Keratinocyte (primary cell): ENCODE results near the gene GRAMD1B. TPM values are rescaled to one million over a fixed set of nuclear protein-coding genes. Genes with fewer than 3 reads are reported as not detected.

ENCODE experiments used
- DNase-seq: peaks from one replicate; pipeline ENCODE4 v3.0.0-alpha.2; 2011; ENCODE audit warnings: low read depth, missing footprints, low spot score
- FAIRE-seq: peaks from 2 replicates; lab custom pipeline; 2011; peaks lifted over from hg19 to GRCh38; lab: Jason Lieb, UNC
- H2AFZ ChIP-seq: 2 replicates; pipeline ENCODE4 v1.6.0; 2012; ENCODE audit warnings: low read length, control low read depth, inconsistent platforms; ENCODE audit not compliant: control insufficient read depth
- H3K27ac ChIP-seq: 2 replicates; pipeline ENCODE4 v1.5.1; 2011; ENCODE audit warnings: low read length; ENCODE audit not compliant: control insufficient read depth, insufficient read depth
- H3K27me3 ChIP-seq: 3 replicates; pipeline ENCODE4 v1.6.0; 2011; ENCODE audit warnings: low read length; ENCODE audit not compliant: control insufficient read depth, insufficient read depth; ENCODE audit errors: extremely low read depth
- H3K36me3 ChIP-seq, 2 experiments: 2 replicates in 1 of 2; 3 replicates in 1 of 2; pipeline ENCODE4 v1.5.1; 2011; ENCODE audit warnings: low read length in 2 of 2, mild to moderate bottlenecking in 1 of 2; ENCODE audit not compliant: control insufficient read depth in 2 of 2, insufficient read depth in 2 of 2; ENCODE audit errors: extremely low read depth in 1 of 2
- H3K4me1 ChIP-seq: 3 replicates; pipeline ENCODE4 v1.5.1; 2011; ENCODE audit warnings: low read length; ENCODE audit not compliant: control insufficient read depth, insufficient read depth; ENCODE audit errors: extremely low read depth
- H3K4me2 ChIP-seq: 3 replicates; pipeline ENCODE4 v1.6.0; 2011; ENCODE audit warnings: low read depth, low read length; ENCODE audit not compliant: control insufficient read depth, insufficient read depth; ENCODE audit errors: extremely low read depth
- H3K4me3 ChIP-seq, 3 experiments: fragments of 200-600 bp in 1 of 3; sonication (generic) in 1 of 3; 2 replicates in 2 of 3; 3 replicates in 1 of 3; pipeline ENCODE4 v1.5.1; 2011 to 2016; ENCODE audit warnings: low read length in 3 of 3, mild to moderate bottlenecking in 3 of 3, control low read depth in 2 of 3, inconsistent platforms in 1 of 3, low read depth in 1 of 3, mixed read lengths in 1 of 3, mixed run types in 1 of 3, moderate library complexity in 1 of 3; ENCODE audit not compliant: control insufficient read depth in 2 of 3, insufficient read depth in 2 of 3; ENCODE audit errors: extremely low read depth in 1 of 3
- H3K79me2 ChIP-seq: 2 replicates; pipeline ENCODE4 v1.6.0; 2012; ENCODE audit warnings: low read length; ENCODE audit not compliant: control insufficient read depth, insufficient read depth
- H3K9ac ChIP-seq: 3 replicates; pipeline ENCODE4 v1.6.0; 2011; ENCODE audit warnings: low read length; ENCODE audit not compliant: control insufficient read depth, insufficient read depth; ENCODE audit errors: extremely low read depth
- H3K9me1 ChIP-seq: 3 replicates; pipeline ENCODE4 v1.6.0; 2011; ENCODE audit warnings: low read length; ENCODE audit not compliant: control insufficient read depth, insufficient read depth; ENCODE audit errors: extremely low read depth
- H3K9me3 ChIP-seq: 2 replicates; pipeline ENCODE4 v1.5.1; 2012; ENCODE audit warnings: low read depth, low read length; ENCODE audit not compliant: control insufficient read depth
- H4K20me1 ChIP-seq: 3 replicates; pipeline ENCODE4 v1.6.0; 2011; ENCODE audit warnings: low read length; ENCODE audit not compliant: control insufficient read depth, insufficient read depth; ENCODE audit errors: extremely low read depth
- EZH2 ChIP-seq: IDR thresholded peaks from one replicate; pipeline ENCODE4 v1.6.1; 2012; ENCODE audit warnings: inconsistent platforms, mild to moderate bottlenecking, low read length, moderate library complexity
- dilution Hi-C: fragments of 300-500 bp; cut with MboI; formaldehyde crosslinking; loops from one replicate; pipeline ENCODE4 v1.7.0; 2020; ENCODE audit warnings: low sequenced_read_pairs; ENCODE audit not compliant: extremely low pct_ligation_motif_present
- polyA plus RNA-seq, 5 experiments: library from polyadenylated mRNA; depleted of rRNA in 3 of 5; stranded (reverse) in 3 of 5; stranded (forward) in 1 of 5; unstranded in 1 of 5; fragments of >200 nt; gene quantifications; 1 replicate in 1 of 5; 2 replicates in 3 of 5; 3 replicates in 1 of 5; pipeline versions ENCODE4 v1.2.1 to v1.2.3, GENCODE V29; 2011 to 2012; ENCODE audit warnings: missing spikeins in 2 of 5, low read depth in 1 of 5, low replicate concordance in 1 of 5
- TF ChIP-seq, protein P1 (sequence below), 3 experiments: IDR thresholded peaks in 1 of 3; conservative IDR thresholded peaks in 1 of 3; optimal IDR thresholded peaks in 1 of 3; 2 replicates in 2 of 3; 3 replicates in 1 of 3; pipeline versions ENCODE3 to v1.5.1; 2011; ENCODE audit warnings: low read length in 3 of 3, mild to moderate bottlenecking in 3 of 3, moderate library complexity in 2 of 3, control low read depth in 1 of 3, inconsistent platforms in 1 of 3; ENCODE audit not compliant: insufficient read depth in 2 of 3; ENCODE audit errors: extremely low read depth in 1 of 3

GRAMD1B gene
- polyA plus RNA-seq, 1 donor (not counting 4 experiments of a cell fraction or from before 2014, with no cell fraction given) = 0.04 TPM

- H3K4me3 ChIP-seq = no peak overlapping the region
- H3K4me1 ChIP-seq = no peaks in the 10 kb centered on the region
- H2AFZ ChIP-seq = no peak overlapping the region
- H3K9me3 ChIP-seq = no peaks in the 10 kb centered on the region
- peaks cover 11% of the 10 kb centered on the region for H3K27me3 ChIP-seq
- no peak for TF ChIP-seq EZH2
- TF ChIP-seq, protein P1, sequence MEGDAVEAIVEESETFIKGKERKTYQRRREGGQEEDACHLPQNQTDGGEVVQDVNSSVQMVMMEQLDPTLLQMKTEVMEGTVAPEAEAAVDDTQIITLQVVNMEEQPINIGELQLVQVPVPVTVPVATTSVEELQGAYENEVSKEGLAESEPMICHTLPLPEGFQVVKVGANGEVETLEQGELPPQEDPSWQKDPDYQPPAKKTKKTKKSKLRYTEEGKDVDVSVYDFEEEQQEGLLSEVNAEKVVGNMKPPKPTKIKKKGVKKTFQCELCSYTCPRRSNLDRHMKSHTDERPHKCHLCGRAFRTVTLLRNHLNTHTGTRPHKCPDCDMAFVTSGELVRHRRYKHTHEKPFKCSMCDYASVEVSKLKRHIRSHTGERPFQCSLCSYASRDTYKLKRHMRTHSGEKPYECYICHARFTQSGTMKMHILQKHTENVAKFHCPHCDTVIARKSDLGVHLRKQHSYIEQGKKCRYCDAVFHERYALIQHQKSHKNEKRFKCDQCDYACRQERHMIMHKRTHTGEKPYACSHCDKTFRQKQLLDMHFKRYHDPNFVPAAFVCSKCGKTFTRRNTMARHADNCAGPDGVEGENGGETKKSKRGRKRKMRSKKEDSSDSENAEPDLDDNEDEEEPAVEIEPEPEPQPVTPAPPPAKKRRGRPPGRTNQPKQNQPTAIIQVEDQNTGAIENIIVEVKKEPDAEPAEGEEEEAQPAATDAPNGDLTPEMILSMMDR (optimal IDR thresholded peaks at IDR 0.05 in 1 of 3, IDR thresholded peaks at IDR 0.05 in 1 of 3, conservative IDR thresholded peaks at IDR 0.05 in 1 of 3; ENCODE audit: extremely low read depth in 1 of 3, insufficient read depth in 2 of 3, low read length in 3 of 3) = no peak
- no peaks in the 10 kb centered on the region for H4K20me1 ChIP-seq
- no peak overlapping the region for H3K9ac ChIP-seq
- no peaks in the 10 kb centered on the region for H3K36me3 ChIP-seq
- no peak overlapping the region for H3K4me2 ChIP-seq
- no peaks in the 10 kb centered on the region for H3K79me2 ChIP-seq
- FAIRE-seq (no peak), DNase-seq (no peak)
- no peaks in the 10 kb centered on the region for H3K9me1 ChIP-seq
- dilution Hi-C loops = no loop called here
- no peak overlapping the region for H3K27ac ChIP-seq
Observed at GRCh38 chr11:123578778-123579481, 148.9 kb downstream of the GRAMD1B start.

DNA sequence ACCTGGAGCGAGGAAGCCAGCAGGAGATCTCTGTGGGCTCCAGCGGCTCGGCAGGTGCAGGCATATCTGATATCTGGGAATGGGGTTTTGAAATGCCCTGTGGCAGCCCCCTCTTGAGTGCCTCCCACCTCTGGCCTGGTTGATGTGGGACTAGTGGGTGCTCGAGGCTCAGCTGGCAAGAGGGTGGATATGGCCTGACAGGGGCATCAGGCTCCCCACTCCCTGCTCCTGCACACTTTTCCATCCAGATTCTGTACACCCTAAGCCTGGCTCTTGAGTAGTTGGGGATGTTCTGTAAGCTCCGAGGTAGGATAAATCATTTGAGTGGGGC, 149.4 kb downstream of the GRAMD1B start:
- Histone ChIP-seq H3K4me3 (no peak overlapping the region), H3K27ac (no peak overlapping the region), H3K27me3 (peaks cover 11% of the 10 kb centered on the region), H3K9me1 (no peaks in the 10 kb centered on the region), H3K79me2 (no peaks in the 10 kb centered on the region), H3K36me3 (no peaks in the 10 kb centered on the region), H3K9ac (no peak overlapping the region), H3K9me3 (no peaks in the 10 kb centered on the region), H4K20me1 (no peaks in the 10 kb centered on the region), H3K4me2 (no peak overlapping the region), H2AFZ (no peak overlapping the region), H3K4me1 (no peaks in the 10 kb centered on the region)
- TF ChIP-seq, protein P1 (optimal IDR thresholded peaks at IDR 0.05 in 1 of 3, IDR thresholded peaks at IDR 0.05 in 1 of 3, conservative IDR thresholded peaks at IDR 0.05 in 1 of 3; ENCODE audit: extremely low read depth in 1 of 3, insufficient read depth in 2 of 3, low read length in 3 of 3) = no peak
- TF ChIP-seq EZH2 = no peak
- no peak for FAIRE-seq
- dilution Hi-C loops = no loop called here
- DNase-seq = no peak
